Panc1 (cell line): ENCODE results near the gene KTN1. TPM values are rescaled to one million over a fixed set of nuclear protein-coding genes. Genes with fewer than 3 reads are reported as not detected.

Experiments used
- ATAC-seq: fragments of 200-7000 bp; cut with Tn5 transposase; 2 replicates; pipeline ENCODE4 v1.9.1; 2020; ENCODE audit warnings: mild to moderate bottlenecking, moderate library complexity
- BruUV-seq: library from RNA; stranded (reverse); fragments of 400-500 nt; replicated peaks from 2 replicates; lab custom pipeline; 2021; lab: Mats Ljungman, UMichigan
- CTCF ChIA-PET: fragments of 300-600 bp; sonication (Branson Sonifier 250); formaldehyde crosslinking; loops from one replicate; lab custom pipeline; 2022; ENCODE audit warnings: antibody characterized with exemption; lab: Charles Lee
- POLR2A ChIA-PET: fragments of 300-600 bp; sonication (Branson Sonifier 250); formaldehyde crosslinking; loops from one replicate; lab custom pipeline; 2022; ENCODE audit warnings: antibody characterized with exemption; lab: Charles Lee
- DNase-seq: peaks from one replicate; pipeline ENCODE4 v3.0.0-alpha.2; 2010; ENCODE audit warnings: low read depth, low spot score
- H3K27ac ChIP-seq: 2 replicates; pipeline ENCODE4 v1.5.1; 2011; ENCODE audit warnings: mild to moderate bottlenecking, low read length, inconsistent platforms
- H3K27me3 ChIP-seq: fragments of 200-500 bp; sonication (Bioruptor generic); 2 replicates; pipeline ENCODE4 v1.6.0; 2014; ENCODE audit warnings: low read length, inconsistent platforms; ENCODE audit not compliant: control insufficient read depth, insufficient read depth
- H3K36me3 ChIP-seq: fragments of 200-500 bp; sonication (Bioruptor generic); 2 replicates; pipeline ENCODE4 v1.5.1; 2014; ENCODE audit warnings: inconsistent platforms, mild to moderate bottlenecking, low read length, moderate library complexity; ENCODE audit not compliant: control insufficient read depth, insufficient read depth
- H3K4me1 ChIP-seq: 2 replicates; pipeline ENCODE4 v1.5.1; 2011; ENCODE audit warnings: inconsistent platforms, mild to moderate bottlenecking, low read length, moderate library complexity; ENCODE audit not compliant: control insufficient read depth, insufficient read depth
- H3K4me3 ChIP-seq, 2 experiments: 2 replicates each; pipeline ENCODE4 v1.5.1; 2011 to 2012; ENCODE audit warnings: low read depth in 2 of 2, low read length in 2 of 2, mild to moderate bottlenecking in 2 of 2, inconsistent platforms in 1 of 2, moderate library complexity in 1 of 2
- H3K9me3 ChIP-seq: fragments of 200-500 bp; sonication (Bioruptor generic); 2 replicates; pipeline ENCODE4 v1.5.1; 2014; ENCODE audit warnings: low read depth, mild to moderate bottlenecking, inconsistent platforms, low read length, moderate library complexity; ENCODE audit not compliant: control insufficient read depth, insufficient read depth
- POLR2AphosphoS5 ChIP-seq: IDR thresholded peaks from 2 replicates; pipeline ENCODE4 v1.6.1; 2012; ENCODE audit warnings: mild to moderate bottlenecking, low read depth, low read length, moderate library complexity
- REST ChIP-seq, 2 experiments: IDR thresholded peaks; 2 replicates each; pipeline ENCODE4 v1.6.1; 2011 to 2012; ENCODE audit warnings: low read depth in 2 of 2, control low read depth in 1 of 2, low read length in 1 of 2, mild to moderate bottlenecking in 1 of 2, moderate library complexity in 1 of 2; ENCODE audit not compliant: insufficient read depth in 1 of 2
- SIN3A ChIP-seq: IDR thresholded peaks from 2 replicates; pipeline ENCODE4 v1.6.1; 2012; ENCODE audit warnings: low read depth, mild to moderate bottlenecking, low read length, moderate library complexity, borderline replicate concordance; ENCODE audit not compliant: insufficient read depth
- TCF7L2 ChIP-seq: IDR thresholded peaks from 2 replicates; pipeline ENCODE4 v1.6.1; 2011; ENCODE audit warnings: mild to moderate bottlenecking, low read depth, low read length, inconsistent platforms
- in situ Hi-C: cut with HindIII; loops from 2 replicates; pipeline ENCODE4 v1.10.0; 2016; ENCODE audit warnings: low sequenced_read_pairs, low pct_unique_long_range_greater_than_20kb
- intact Hi-C: fragments of 100-400 bp; cut with micrococcal nuclease; formaldehyde crosslinking; loops from one replicate; pipeline ENCODE4 v1.10.0; 2022; ENCODE audit not compliant: unreplicated experiment
- total RNA-seq: library from RNA; stranded (reverse); gene quantifications from one replicate; pipeline ENCODE4 v1.2.1, GENCODE V29; 2021; ENCODE audit not compliant: unreplicated experiment
- TF ChIP-seq, protein P1 (sequence below): fragments of 450-650 bp; IDR thresholded peaks from 2 replicates; pipeline ENCODE4 v1.5.1; 2017; ENCODE audit warnings: mild to moderate bottlenecking

KTN1 gene
- total RNA-seq, 1 experiment from 2014 or later, result 310 TPM

DNA sequence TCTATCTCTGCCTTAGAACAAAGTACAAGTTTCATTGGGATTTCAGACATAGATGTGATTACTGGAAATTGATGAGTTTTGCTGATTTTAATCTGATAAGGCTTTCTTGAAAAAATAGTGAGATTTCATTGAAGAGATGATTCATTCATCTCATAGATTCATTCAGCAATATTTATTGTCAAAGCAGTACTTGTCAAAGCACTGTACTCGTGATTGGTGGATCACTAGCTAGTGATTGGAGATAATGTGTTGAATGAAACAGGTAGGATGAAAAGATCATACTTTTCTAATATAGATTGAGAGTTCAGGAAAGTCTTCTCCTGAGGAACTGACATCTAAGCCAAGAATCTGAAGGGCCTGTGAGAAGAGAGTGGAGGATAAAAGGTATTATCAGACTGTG, 71.0 kb downstream of the KTN1 start:
- no peak for ATAC-seq
- CTCF ChIA-PET, result no interaction called here
- no TSS peak for BruUV-seq
- Histone ChIP-seq H3K9me3 (no peaks in the 10 kb centered on the region), H3K27ac (no peak overlapping the region), H3K36me3 (peaks cover 58% of the 10 kb centered on the region), H3K27me3 (no peaks in the 10 kb centered on the region), H3K4me1 (no peaks in the 10 kb centered on the region), H3K4me3 (no peak overlapping the region)
- DNase-seq, result no peak
- intact Hi-C loops (no loop called here), in situ Hi-C loops (no loop called here)
- TF ChIP-seq TCF7L2, result no peak
- POLR2A ChIA-PET, result no interaction called here

DNA sequence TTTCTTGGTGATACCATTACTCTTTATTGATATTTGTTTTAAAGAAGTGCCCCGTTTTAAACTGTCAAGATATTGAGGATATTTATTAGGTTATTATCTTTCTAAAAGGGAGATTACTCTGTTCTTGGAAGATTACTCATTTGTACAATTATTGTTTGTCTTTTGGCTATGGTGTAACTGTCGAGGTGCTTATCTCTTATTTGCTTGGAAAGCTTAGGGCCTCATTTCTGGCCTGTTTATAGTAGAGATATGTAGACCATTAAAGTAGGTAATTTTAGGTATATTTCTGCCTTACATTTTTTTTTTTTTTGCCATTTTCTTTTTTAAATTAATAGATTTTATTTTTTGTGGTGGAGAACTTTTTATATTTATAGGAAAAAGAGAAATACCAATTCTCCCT, 74.2 kb downstream of the KTN1 start:
- intact Hi-C loops (no loop called here), in situ Hi-C loops (no loop called here)
- Histone ChIP-seq H3K36me3 (peaks cover 65% of the 10 kb centered on the region), H3K4me1 (no peaks in the 10 kb centered on the region), H3K4me3 (no peak overlapping the region), H3K27ac (no peak overlapping the region), H3K9me3 (no peaks in the 10 kb centered on the region), H3K27me3 (no peaks in the 10 kb centered on the region)
- no TSS peak for BruUV-seq
- TF ChIP-seq POLR2AphosphoS5, result no peak
- TF ChIP-seq, protein P1, sequence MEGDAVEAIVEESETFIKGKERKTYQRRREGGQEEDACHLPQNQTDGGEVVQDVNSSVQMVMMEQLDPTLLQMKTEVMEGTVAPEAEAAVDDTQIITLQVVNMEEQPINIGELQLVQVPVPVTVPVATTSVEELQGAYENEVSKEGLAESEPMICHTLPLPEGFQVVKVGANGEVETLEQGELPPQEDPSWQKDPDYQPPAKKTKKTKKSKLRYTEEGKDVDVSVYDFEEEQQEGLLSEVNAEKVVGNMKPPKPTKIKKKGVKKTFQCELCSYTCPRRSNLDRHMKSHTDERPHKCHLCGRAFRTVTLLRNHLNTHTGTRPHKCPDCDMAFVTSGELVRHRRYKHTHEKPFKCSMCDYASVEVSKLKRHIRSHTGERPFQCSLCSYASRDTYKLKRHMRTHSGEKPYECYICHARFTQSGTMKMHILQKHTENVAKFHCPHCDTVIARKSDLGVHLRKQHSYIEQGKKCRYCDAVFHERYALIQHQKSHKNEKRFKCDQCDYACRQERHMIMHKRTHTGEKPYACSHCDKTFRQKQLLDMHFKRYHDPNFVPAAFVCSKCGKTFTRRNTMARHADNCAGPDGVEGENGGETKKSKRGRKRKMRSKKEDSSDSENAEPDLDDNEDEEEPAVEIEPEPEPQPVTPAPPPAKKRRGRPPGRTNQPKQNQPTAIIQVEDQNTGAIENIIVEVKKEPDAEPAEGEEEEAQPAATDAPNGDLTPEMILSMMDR, result no peak
- no peak for TF ChIP-seq TCF7L2
- TF ChIP-seq SIN3A, result no peak
- TF ChIP-seq REST (IDR thresholded peaks at IDR 0.05; ENCODE audit: insufficient read depth in 1 of 2, low read depth in 2 of 2, low read length in 1 of 2), result no peak
- ATAC-seq (no peak), DNase-seq (no peak)
- POLR2A ChIA-PET, result no interaction called here
- CTCF ChIA-PET, result no interaction called here

DNA sequence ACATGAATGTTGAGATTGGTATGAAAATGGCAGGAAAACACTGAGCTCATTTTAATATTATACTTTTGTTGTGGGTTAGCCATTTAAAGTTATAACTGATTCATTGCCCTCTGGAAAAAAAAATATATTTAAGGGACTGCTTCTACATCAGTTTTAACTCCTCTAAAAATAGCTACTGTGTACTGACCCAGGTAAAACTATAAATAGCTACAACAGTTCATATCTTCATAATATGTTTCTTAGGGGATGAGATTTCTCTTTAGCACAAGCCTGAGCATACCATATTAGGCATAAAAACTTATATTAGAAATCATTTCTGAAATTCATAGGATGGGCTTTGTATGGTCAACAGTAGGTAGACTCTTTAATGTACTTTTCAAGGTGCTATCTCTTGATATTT, 81.0 kb downstream of the KTN1 start:
- no peaks in the 10 kb centered on the region; the same call in 1 of the 2 replicates for H3K4me1 ChIP-seq
- TF ChIP-seq REST (IDR thresholded peaks at IDR 0.05; ENCODE audit: insufficient read depth in 1 of 2, low read depth in 2 of 2, low read length in 1 of 2), result no peak
- TF ChIP-seq POLR2AphosphoS5, result no peak
- TF ChIP-seq SIN3A, result no peak
- TF ChIP-seq, protein P1, result no peak
- ATAC-seq (no peak), DNase-seq (no peak)
- BruUV-seq, result no TSS peak
- in situ Hi-C loops, result no loop called here
- ChIA-PET POLR2A (no interaction called here), CTCF (interaction anchor here (0.6 kb wide), 1 partner anchor 814 kb away, joined by 3 read pairs; no protein-coding TSS in a partner anchor)
- H3K27ac ChIP-seq, result no peak overlapping the region
- H3K9me3 ChIP-seq, result no peaks in the 10 kb centered on the region
- no peak overlapping the region for H3K4me3 ChIP-seq
- intact Hi-C loops, result no loop called here
- no peaks in the 10 kb centered on the region for H3K27me3 ChIP-seq
- peaks cover 54% of the 10 kb centered on the region for H3K36me3 ChIP-seq
